ENCODE data around the gene DESI2.
A peak's percentile ranks its signal among the peaks of the same experiment; 100 is the strongest.

DNA sequence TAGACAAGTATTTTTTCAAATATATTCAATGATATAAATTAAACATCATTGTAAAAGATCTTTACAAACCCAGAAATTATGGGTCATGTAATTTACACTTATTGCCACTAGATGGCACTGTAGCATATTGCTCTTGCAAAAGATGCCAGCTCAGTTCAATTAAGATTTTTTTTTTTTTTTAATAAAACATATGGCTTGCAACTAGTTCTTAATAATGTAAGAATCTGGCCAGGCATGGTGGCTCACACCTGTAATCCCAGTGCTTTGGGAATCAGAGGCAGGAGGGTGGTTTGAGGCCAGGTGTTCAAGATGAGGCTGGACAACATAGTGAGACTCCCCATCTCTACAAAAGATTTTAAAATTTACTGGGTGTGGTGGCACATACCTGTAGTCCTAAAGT lies 49.4 kb upstream of the DESI2 start:
- TF ChIP-seq, protein P1, sequence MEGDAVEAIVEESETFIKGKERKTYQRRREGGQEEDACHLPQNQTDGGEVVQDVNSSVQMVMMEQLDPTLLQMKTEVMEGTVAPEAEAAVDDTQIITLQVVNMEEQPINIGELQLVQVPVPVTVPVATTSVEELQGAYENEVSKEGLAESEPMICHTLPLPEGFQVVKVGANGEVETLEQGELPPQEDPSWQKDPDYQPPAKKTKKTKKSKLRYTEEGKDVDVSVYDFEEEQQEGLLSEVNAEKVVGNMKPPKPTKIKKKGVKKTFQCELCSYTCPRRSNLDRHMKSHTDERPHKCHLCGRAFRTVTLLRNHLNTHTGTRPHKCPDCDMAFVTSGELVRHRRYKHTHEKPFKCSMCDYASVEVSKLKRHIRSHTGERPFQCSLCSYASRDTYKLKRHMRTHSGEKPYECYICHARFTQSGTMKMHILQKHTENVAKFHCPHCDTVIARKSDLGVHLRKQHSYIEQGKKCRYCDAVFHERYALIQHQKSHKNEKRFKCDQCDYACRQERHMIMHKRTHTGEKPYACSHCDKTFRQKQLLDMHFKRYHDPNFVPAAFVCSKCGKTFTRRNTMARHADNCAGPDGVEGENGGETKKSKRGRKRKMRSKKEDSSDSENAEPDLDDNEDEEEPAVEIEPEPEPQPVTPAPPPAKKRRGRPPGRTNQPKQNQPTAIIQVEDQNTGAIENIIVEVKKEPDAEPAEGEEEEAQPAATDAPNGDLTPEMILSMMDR (IDR thresholded peaks at IDR 0.05; ENCODE audit: low read length): peak; percentile 75
- TF ChIP-seq EZH2phosphoT487 (IDR thresholded peaks at IDR 0.05; ENCODE audit: low read length) (no peak), EZH2 (optimal IDR thresholded peaks at IDR 0.05; ENCODE audit: low read depth, low read length) (no peak)
